CD4-positive, alpha-beta T cell treated with Interleukin-17A for 4 hours (primary cell): Measurements from ENCODE around the gene CARD14.
"Not testable (repeated sequence)": the region's sequence is repeated elsewhere in the genome, so short reads cannot be mapped to it uniquely, and the experiment has no call there.

Experiments used
- DNase-seq: peaks from one replicate; pipeline ENCODE4 v3.0.0-alpha.2; 2020; ENCODE audit warnings: mixed read lengths

The CARD14 gene

DNA sequence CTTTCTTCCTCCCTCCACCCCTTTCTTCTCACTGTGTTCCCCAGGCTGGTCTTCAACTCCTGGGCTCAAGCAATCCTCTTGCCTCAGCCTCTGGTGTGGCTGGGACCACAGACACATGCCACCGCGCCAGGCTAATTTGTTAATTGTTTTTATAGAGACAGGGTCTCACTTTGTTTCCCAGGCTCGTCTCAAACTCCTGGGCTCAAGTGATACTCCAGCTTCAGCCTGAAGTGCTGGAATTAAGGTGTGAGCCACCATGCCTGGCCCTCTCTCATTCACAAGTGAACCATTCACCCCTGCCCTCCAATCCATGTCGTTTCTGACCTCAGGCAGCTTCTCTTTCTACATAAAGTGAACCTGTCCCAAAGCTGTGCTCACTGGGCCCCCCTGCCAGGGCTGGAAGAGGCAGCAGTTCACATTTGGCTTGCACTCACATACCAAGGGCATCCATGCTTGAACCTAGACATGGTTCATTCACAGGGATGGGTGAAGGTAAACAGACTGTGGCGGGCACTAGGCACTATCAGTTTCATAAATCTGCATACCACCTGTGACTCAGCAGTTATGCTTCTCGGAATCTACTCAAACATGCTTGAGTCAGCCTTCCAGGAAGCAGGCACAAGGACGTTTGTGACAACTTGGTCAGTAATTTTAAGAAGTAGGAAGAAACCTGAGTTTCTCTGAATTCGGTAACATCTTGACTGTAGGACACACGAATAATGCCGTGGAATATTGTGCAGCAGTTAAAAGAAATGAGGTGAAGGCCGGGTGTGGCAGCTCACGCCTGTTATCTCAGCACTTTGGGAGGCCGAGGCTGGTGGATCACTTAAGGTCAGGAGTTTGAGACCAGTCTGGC lies 84.8 kb downstream of the CARD14 start:
- DNase-seq: peak; percentile 62

DNA sequence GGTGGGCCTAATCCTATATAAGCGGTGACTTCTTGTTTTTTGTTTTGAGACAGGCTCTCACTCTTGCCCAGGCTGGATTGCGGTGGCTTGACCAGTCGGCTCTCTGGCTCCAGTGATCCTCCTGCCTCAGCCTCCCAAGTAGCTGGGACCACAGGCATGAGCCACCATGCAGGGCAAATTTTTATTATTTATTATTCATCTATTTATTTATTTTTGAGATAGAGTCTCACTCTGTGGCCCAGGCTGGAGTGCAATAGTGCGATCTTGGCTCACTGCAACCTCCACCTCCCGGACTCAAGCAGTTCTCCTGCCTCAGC lies 86.2 kb downstream of the CARD14 start:
- DNase-seq: no peak

DNA sequence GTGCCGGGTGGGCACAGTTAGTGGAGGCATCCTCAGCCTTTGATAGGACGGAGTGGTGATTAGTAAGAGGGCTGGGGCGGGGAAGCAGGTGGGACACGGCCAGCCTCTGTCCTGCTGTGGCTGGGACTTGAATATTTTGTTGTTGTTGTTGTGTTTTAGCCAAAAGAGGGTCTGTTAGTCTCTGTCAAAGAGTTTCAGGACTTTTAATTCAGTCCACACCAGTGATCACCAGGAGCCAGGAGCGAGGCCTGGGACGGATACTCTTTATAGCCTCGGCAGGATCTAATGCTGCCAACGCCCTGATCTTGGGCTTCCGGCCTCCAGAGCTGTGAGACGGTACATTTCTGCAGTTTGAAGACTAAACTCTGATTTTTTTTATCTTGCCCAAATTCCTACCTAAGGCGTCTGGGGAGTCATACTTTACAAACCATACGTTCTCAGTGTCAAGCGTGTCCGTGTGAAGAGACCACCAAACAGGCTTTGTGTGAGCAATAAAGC lies 87.9 kb downstream of the CARD14 start:
- no peak for DNase-seq

DNA sequence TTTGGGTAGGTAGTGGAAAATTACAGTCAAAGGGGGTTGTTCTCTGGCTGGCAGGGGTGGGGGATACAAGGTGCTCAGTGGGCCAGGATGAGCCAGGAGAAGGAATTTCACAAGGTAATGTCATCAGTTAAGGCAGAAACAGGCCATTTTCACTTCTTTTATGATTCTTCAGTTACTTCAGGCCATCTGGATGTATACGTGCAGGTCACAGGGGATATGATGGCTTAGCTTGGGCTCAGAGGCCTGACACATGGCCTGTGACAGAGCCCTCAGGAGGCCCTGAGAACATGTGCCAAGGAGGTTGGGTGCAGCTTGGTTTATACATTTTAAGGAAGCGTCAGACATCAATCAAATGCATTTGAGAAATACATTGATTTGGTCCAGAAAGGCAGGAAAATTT lies 88.5 kb downstream of the CARD14 start:
- DNase-seq: not testable (repeated sequence)
